ENCODE measurements around the gene DNAJA4. TPM values are rescaled to one million over a fixed set of nuclear protein-coding genes. Genes with fewer than 3 reads are reported as not detected.

DNAJA4 gene
- total and polyA plus RNA-seq, 7 donors = 78.5 to 276 (median 188) TPM

- DNase-seq = peak in 1 of 2 donors; percentile 19
- Histone ChIP-seq H3K4me1 (no peaks in the 10 kb centered on the region), H3K27ac (no peak overlapping the region), H3K9me3 (no peaks in the 10 kb centered on the region), H3K4me3 (no peak overlapping the region), H3K36me3 (ENCODE audit: insufficient read depth in 1 of 2, low read depth in 1 of 2) (no peaks in the 10 kb centered on the region), H3K27me3 (ENCODE audit: insufficient read depth in 3 of 3, low read length in 2 of 3) (no peaks in the 10 kb centered on the region)
- WGBS, 3 donors = 68 to 72% (median 71%) methylated on average over 17 of the region's 17 CpGs
- no peak for ATAC-seq
- intact Hi-C loops (cut with DNase I) = no loop called here
- no peak for TF ChIP-seq CTCF (IDR thresholded peaks at IDR 0.05)
Measured at GRCh38 chr15:78316283-78317083, 52.1 kb downstream of the DNAJA4 start.

GRCh38 chr15:78317145-78317836 lies 52.9 kb downstream of the DNAJA4 start:
- Histone ChIP-seq H3K4me1 (no peaks in the 10 kb centered on the region), H3K27ac (no peak overlapping the region), H3K27me3 (ENCODE audit: insufficient read depth in 3 of 3, low read length in 2 of 3) (no peaks in the 10 kb centered on the region), H3K4me3 (no peak overlapping the region), H3K36me3 (ENCODE audit: insufficient read depth in 1 of 2, low read depth in 1 of 2) (no peaks in the 10 kb centered on the region), H3K9me3 (no peaks in the 10 kb centered on the region)
- ATAC-seq = peak in 3 of 4 donors; percentile 12 to 42 (median 34)
- intact Hi-C loops (cut with DNase I) = no loop called here
- DNase-seq = peak in 1 of 2 donors; percentile 26
- no peak for TF ChIP-seq CTCF (IDR thresholded peaks at IDR 0.05)
- WGBS, 3 donors = 83 to 91% (median 85%) methylated on average over 8 of the region's 8 CpGs

DNA sequence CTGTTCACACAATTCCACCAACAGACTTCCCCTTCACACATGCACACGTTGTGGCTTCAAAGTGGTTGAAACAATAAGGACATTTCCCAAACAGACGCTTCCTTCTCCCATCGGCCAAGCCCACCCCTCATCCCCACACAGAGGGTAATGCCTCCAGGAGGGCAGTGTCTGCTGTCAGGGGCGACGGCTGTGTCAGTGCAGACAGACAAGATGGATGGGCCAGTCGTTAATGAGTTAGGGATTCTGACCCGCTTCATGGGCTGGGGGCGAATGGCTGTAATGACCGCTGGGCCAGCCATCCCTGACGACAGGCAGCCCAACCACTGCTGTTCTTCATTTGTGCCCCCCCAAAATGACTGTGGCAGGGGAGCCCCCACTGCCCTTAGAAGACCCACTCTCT lies 55.2 kb downstream of the DNAJA4 start:
- WGBS, 3 donors = 79 to 82% (median 81%) methylated on average over 10 of the region's 10 CpGs
- Histone ChIP-seq H3K27ac (no peak overlapping the region), H3K27me3 (ENCODE audit: insufficient read depth in 3 of 3, low read length in 2 of 3) (no peaks in the 10 kb centered on the region), H3K4me3 (no peak overlapping the region), H3K4me1 (no peaks in the 10 kb centered on the region), H3K36me3 (ENCODE audit: insufficient read depth in 1 of 2, low read depth in 1 of 2) (no peaks in the 10 kb centered on the region), H3K9me3 (no peaks in the 10 kb centered on the region)
- no peak for TF ChIP-seq CTCF (IDR thresholded peaks at IDR 0.05)
- DNase-seq (no peak), ATAC-seq (no peak)
- intact Hi-C loops (cut with DNase I) = no loop called here

GRCh38 chr15:78320183-78320582 lies 55.8 kb downstream of the DNAJA4 start:
- no peaks in the 10 kb centered on the region for H3K9me3 ChIP-seq
- intact Hi-C loops (cut with DNase I) = no loop called here
- DNase-seq (no peak), ATAC-seq (no peak)
- 80 to 91% (median 88%) methylated on average over 5 of the region's 5 CpGs for WGBS, 3 donors
- no peaks in the 10 kb centered on the region for H3K36me3 ChIP-seq (ENCODE audit: insufficient read depth in 1 of 2, low read depth in 1 of 2)
- no peaks in the 10 kb centered on the region for H3K4me1 ChIP-seq
- TF ChIP-seq CTCF (IDR thresholded peaks at IDR 0.05) = no peak
- no peak overlapping the region for H3K27ac ChIP-seq
- no peak overlapping the region for H3K4me3 ChIP-seq
- H3K27me3 ChIP-seq (ENCODE audit: insufficient read depth in 3 of 3, low read length in 2 of 3) = no peaks in the 10 kb centered on the region

Data from psoas muscle (tissue), 8 donors.